NCI-H187 treated with DMSO at 0.1 percent for 48 hours (cell line): ENCODE results near the gene IFNGR2.
"Not testable (repeated sequence)": the region's sequence is repeated elsewhere in the genome, so short reads cannot be mapped to it uniquely, and the experiment has no call there.

Source experiments
- DNase-seq: peaks from one replicate; lab custom pipeline; 2025; lab: John Stamatoyannopoulos, UW

IFNGR2 gene

GRCh38 chr21:33403128-33403785, at the start of gene IFNGR2:
Gene IFNGR2, plus strand, starts transcription at chr21:33403413. Its CDS starts 131 bp downstream, at chr21:33403544.
- no peak for DNase-seq

DNA sequence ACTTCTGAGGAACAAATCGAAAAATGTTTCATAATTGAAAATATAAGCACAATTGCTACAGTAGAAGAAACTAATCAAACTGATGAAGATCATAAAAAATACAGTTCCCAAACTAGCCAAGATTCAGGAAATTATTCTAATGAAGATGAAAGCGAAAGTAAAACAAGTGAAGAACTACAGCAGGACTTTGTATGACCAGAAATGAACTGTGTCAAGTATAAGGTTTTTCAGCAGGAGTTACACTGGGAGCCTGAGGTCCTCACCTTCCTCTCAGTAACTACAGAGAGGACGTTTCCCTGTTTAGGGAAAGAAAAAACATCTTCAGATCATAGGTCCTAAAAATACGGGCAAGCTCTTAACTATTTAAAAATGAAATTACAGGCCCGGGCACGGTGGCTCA, 47.9 kb upstream of the IFNGR2 start:
- no peak for DNase-seq

- DNase-seq, result no peak
These were observed 47.2 kb upstream of the IFNGR2 start for GRCh38 chr21:33355996-33356395.

DNA sequence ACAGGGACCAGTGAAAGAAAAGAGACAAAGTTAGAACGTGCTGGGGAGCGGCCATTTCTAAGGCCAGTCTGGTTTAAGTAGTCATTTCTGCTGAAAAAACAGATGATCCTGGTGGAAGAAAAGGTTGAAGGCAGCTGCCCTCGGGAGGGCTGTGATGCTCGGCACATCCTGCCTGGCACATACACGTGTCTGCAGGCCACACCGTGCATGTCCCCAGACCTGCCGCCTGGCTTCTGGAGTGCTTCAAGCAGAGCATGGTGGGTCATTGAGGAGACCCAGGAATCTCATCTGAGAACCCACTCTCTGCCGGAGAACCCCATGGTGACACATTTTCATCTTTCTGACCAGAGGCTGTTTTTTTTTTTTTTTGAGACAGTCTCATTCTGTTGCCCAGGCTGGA, 46.0 kb upstream of the IFNGR2 start:
- no peak for DNase-seq

- no peak for DNase-seq
These were observed 43.8 kb upstream of the IFNGR2 start for GRCh38 chr21:33359446-33359845.

DNA sequence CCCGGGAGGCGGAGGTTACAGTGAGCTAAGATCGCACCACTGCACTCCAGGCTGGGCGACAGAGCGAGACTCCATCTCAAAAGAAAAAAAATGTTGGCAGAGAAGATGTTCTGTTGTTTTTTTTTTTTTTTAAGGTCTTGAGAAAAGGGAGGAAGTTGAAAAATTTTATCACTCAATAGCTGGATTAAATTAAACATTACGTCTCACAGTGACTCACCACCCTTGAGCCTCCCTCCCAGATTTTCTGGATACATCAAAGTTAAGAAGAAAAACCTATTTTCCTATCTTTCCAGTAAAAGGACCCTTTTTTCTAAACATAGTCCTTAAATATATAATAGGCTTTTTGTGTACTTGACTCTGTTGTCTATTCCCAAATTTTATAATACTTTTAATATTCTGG, 42.9 kb upstream of the IFNGR2 start:
- no peak for DNase-seq

- peak; percentile 64 for DNase-seq
These were observed 42.2 kb upstream of the IFNGR2 start for GRCh38 chr21:33360881-33361602.

GRCh38 chr21:33362044-33362555, 41.1 kb upstream of the IFNGR2 start:
- DNase-seq, result peak; percentile 90

- DNase-seq, result not testable (repeated sequence)
These were observed 39.2 kb upstream of the IFNGR2 start for GRCh38 chr21:33363911-33364609.

- no peak for DNase-seq
These were observed 38.4 kb upstream of the IFNGR2 start for GRCh38 chr21:33364830-33365229.

GRCh38 chr21:33367309-33367973, 35.8 kb upstream of the IFNGR2 start:
- no peak for DNase-seq

- DNase-seq, result no peak
These were observed 35.1 kb upstream of the IFNGR2 start for GRCh38 chr21:33368124-33368523.

- DNase-seq, result no peak
These were observed 34.6 kb upstream of the IFNGR2 start for GRCh38 chr21:33368576-33368975.

DNA sequence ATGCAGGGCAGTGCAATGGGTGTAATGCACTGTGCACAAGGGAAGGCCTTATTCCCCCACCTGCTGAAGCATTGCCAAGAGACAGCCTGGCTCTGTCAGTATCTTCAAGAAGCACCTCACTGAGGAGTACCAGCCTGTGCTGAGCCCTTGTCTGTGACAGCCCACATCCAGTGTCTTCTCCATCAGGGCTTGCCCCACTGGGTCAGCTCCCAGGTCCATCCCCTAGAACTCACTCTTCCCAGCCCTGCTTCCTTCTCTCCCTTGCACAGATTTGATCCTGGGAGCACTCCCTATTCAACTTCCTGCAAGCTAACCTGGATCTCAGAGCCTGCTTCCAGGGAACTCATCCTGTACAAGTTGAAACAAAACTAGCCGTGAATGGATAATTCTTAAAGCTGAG, 33.6 kb upstream of the IFNGR2 start:
- no peak for DNase-seq

- no peak for DNase-seq
These were observed 32.9 kb upstream of the IFNGR2 start for GRCh38 chr21:33370305-33370704.

DNA sequence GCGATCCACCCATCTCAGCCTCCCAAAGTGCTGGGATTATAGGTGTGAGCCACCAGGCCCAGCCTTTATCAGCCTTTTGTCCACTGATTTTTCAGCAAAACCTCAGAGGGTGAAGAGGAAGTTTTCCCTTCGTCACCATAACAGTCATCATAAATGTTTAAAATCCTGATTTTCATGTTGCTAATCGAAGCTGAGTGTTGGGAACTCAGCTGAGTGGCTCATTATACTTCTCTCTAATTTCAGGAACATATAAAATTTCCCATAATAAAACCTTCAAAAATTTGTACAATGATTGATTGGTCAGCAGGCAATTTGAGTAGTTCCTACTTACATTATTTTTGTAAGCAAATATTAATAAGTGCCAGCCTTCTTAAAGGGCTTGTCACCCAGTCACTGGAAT, 31.8 kb upstream of the IFNGR2 start:
- DNase-seq, result no peak

GRCh38 chr21:33372582-33372981, 30.6 kb upstream of the IFNGR2 start:
- no peak for DNase-seq

GRCh38 chr21:33373451-33373850, 29.8 kb upstream of the IFNGR2 start:
- no peak for DNase-seq

DNA sequence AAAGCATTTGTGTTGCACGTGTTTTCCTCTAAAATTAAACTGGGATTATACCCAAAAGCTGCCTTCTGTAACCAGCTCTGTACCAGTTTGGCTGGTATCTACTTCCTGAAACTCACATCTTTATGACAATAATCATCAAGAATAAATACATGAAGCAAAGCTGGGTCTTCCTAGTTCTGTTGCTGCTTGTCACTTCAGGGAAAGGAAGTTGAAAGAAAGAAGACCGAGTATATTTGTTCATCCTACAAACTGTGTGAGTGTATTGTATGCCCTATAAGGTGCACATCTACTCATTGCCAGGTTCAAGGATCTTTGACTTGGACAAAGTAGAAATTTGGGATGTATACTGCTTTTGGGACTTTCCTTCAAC, 29.1 kb upstream of the IFNGR2 start:
- no peak for DNase-seq

DNA sequence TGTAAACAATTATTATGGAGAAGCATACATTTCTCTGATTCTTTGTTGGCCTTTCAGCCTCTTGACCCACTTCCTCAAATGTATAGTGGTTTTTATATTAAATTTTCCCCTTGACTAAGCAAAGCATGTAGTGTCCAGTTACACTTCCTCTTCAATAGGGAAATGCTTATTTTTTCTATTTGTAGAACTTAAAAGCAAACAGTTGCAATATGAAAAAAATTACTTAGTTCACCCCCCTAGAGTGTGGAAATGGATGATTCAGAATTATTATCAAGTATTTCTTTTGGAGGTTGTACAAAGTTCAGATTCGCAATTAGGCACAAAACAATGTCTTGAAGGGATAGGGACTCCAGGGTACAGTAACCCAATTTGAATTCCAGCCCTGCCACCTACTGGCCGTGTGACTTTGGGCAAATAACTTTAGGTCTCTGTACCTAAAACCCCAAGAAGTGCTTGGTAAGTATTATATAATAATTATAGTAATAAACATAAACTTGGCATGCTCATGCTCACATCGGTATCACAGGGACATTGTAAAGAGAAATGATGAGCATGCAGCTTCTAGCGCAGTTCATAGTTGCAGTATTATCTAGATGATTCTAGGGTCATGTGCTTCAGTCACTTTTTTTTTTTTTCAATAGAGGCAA, 28.6 kb upstream of the IFNGR2 start:
- DNase-seq, result no peak

- no peak for DNase-seq
These were observed 28.0 kb upstream of the IFNGR2 start for GRCh38 chr21:33375101-33375644.
